NCI-H526 treated with DMSO at 0.1 percent for 48 hours (cell line): Measurements from ENCODE around the gene C2orf72.
"Not testable (repeated sequence)": the region's sequence is repeated elsewhere in the genome, so short reads cannot be mapped to it uniquely, and the experiment has no call there.

Source experiments
- DNase-seq: peaks from one replicate; lab custom pipeline; 2025; lab: John Stamatoyannopoulos, UW

The C2orf72 gene

DNA sequence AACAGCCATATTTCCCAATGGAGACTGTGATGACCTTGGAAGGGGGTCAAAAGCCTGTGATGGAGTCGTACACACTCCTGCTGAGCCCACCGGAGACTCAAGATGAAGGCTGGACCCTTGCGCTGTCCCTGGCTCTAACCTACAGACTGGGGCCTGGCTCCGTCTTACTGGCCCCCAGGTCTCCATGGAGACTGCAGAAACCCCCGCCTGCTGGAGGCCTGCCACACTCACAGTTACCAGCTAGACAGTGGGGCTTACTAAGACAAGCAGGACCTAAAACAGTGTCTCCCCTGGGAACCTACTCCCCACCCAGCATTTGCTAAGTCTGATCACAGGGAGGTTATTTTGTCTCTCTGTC, 9.6 kb downstream of the C2orf72 start:
- no peak for DNase-seq

- DNase-seq, result no peak
These were observed 10.1 kb downstream of the C2orf72 start for GRCh38 chr2:231047274-231047922.

DNA sequence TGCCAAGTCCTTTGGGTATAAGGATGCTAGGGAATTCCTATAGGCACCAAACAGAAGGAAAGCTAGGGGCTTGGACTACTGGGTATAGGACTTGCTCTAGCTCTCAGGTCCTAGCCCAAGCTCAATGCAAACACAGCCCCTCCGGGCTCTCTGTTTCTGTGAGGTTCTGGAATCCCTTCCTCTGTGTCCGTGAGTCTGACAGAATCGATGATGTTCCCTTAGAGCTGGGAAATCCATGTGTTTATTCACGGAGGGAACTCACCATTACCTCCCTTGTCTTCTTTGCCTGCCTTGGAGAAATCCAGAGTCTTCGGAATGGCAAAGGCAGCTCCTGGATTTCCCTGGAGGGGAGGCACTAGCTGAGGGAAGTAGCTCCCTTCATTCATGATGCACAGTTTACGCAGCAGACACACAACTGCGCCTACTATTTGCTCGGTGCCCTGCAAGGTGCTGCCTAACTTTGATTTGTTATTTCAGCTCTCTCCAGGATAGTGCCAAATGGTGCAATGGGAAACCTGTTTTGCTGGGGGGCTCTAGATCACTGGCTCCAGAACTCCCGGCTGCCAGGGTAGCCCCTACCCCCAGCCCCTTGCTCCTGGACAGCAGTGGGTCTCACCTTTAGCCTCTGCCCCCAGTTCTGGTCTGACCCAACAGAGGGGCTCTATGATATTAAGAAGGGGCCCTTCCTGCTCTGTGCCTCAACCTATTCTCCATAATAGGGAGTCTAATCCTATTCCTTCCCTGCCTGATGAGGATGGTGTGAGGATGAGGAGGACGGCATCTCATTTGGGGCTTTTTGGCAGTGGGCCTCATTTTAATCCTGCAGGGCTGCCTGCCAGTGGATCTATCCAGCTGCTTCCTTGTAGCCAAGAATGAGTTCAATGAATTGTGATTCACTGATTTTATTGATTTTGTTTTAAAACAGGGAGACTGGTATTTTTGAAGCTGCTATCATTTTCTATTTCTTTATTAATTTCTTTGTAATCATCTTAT, 10.9 kb downstream of the C2orf72 start:
- no peak for DNase-seq

- DNase-seq, result no peak
These were observed 12.1 kb downstream of the C2orf72 start for GRCh38 chr2:231049286-231050017.

GRCh38 chr2:231050018-231050901, 12.9 kb downstream of the C2orf72 start:
- DNase-seq, result peak; percentile 48

- DNase-seq, result no peak
These were observed 13.8 kb downstream of the C2orf72 start for GRCh38 chr2:231051116-231051515.

GRCh38 chr2:231052494-231053451, 15.4 kb downstream of the C2orf72 start:
- peak; percentile 60 for DNase-seq

DNA sequence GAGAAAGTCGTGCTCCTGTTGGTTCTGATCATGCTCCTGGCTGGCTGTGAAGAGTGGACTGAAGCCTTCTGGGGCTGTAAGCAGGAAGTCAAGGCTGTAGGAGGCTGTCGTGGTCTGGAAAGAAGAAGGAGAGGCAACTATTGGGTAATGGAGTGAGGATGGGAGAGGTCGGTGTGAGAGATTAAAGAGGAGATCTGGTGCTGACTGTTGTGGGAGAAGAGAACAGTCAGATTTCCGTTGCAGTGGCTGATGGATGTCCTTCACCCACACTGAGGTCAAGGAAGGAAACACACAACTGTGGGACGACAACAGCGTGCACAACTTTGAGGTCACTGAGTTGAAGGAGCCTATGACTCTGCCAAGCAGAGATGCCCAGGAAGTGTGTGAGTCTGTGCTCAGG, 16.5 kb downstream of the C2orf72 start:
- DNase-seq, result no peak

DNA sequence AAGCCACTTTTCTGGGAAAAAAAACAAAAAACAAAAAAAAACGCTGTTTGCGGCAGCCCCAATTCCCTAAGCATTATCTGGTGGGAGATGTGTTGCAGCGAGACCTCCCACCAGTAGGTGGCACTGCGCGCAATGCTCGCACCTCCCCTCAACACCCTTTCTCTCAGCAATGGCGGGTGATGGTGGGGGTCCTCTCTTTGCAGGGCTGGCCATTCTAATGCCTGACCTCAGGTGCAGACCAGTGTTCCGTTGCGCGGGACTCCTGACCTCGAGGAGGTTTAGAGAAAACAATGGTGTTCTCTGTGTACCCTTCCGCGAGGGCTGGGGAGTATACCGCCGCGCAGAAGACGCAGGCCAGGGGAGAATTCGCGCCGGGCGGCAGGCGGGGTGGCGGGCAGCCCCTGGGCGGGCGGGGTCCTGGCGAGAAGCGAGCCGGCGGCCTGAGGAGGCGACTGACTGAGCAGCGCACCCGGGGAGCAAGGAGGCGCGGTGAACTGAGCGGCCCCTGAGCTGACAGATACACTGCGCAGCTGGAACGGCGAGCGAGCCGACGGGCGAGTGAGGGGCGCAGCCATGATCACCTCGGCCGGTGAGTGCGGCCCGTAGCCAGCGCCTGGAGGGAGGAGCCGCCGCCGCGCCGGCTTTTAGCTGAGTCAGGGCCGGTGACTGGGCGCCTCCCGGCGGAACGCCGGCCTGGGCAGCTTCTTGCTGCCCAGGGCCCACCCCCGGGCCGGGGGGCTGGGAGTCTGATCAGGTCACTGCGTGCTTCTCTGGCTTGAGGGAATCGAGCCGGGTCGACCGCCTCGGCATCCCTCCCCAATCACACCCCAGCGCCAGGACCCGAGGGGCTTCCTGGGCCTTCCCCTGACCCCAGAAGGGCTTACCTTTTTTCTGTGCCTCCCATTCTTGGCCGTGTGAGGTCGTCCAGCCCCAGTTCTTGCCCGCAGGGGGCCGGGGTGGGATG, 19.4 kb downstream of the C2orf72 start, which contains the start of gene PSMD1:
Gene PSMD1 (plus strand): TSS at position 415 of the 964 bp plus-strand sequence. CDS start 159 bp downstream, at position 574.
- peak; percentile 78 for DNase-seq

DNA sequence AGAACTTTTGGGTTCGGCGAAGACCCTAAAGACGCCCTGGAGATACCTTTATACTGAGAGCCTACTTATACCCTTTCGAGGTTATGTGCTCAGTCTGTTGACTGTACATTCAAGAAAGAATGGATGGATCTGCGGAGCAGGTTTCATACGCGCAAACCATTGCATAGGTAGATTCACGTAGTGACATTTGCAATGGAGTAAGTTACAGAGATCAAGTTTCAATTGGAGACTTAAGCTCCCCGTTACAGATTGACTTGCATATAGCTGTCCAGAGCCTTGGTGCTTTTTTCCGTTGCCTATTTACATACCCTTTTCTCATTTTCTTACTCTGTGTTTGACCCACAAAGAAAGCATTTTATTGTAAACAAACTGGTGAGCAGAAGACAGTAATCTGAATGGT, 20.3 kb downstream of the C2orf72 start:
- no peak for DNase-seq

- no peak for DNase-seq
These were observed 21.6 kb downstream of the C2orf72 start for GRCh38 chr2:231058761-231059550.

GRCh38 chr2:231059756-231060155, 22.4 kb downstream of the C2orf72 start:
- DNase-seq, result no peak

- no peak for DNase-seq
These were observed 25.5 kb downstream of the C2orf72 start for GRCh38 chr2:231062776-231063175.

GRCh38 chr2:231063347-231063746, 26.0 kb downstream of the C2orf72 start:
- no peak for DNase-seq

DNA sequence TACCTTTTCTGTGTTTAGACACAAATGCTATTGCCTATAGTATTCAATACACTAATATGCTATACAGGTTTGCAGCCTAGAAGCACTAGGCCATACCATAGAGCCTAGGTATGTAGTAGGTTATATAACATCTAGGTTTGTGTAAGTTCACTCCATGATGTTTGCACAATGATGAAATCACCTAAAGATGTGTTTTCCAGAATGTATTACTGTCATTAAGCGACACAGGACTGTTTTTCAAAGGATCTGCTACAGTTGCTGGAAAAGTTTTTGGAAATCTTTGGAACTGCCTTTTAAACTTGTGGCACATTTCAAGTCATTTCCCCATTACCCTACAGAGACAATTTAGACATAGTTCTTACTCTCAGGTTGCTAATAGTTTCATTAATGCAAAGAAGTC, 28.6 kb downstream of the C2orf72 start:
- no peak for DNase-seq

- not testable (repeated sequence) for DNase-seq
These were observed 30.2 kb downstream of the C2orf72 start for GRCh38 chr2:231067531-231067930.

GRCh38 chr2:231068525-231069222, 31.4 kb downstream of the C2orf72 start:
- DNase-seq, result no peak
